ENCODE results near the gene RAB38.

Gene RAB38

GRCh38 chr11:88089134-88089533, 86.1 kb downstream of the RAB38 start:
- Histone ChIP-seq H3K4me1 (ENCODE audit: insufficient read depth, insufficient read length) (no peaks in the 10 kb centered on the region), H3K9me3 (ENCODE audit: insufficient read depth, low read length) (no peaks in the 10 kb centered on the region), H3K4me3 (ENCODE audit: insufficient read length, low read depth) (no peak overlapping the region), H3K9ac (ENCODE audit: insufficient read length, low read depth) (no peak overlapping the region), H3K27me3 (ENCODE audit: insufficient read depth, insufficient read length) (no peaks in the 10 kb centered on the region), H3K36me3 (ENCODE audit: insufficient read depth, insufficient read length, low read length) (no peaks in the 10 kb centered on the region)
- no peak for TF ChIP-seq ZNF274 (IDR thresholded peaks at IDR 0.05; ENCODE audit: low read depth, low read length)
- TF ChIP-seq SUZ12 (IDR thresholded peaks at IDR 0.05; ENCODE audit: extremely low read depth, insufficient read depth, insufficient read length): no peak
- no peak for TF ChIP-seq YY1 (IDR thresholded peaks at IDR 0.05; ENCODE audit: insufficient read depth, insufficient read length)
- no peak for DNase-seq (ENCODE audit: low read depth, low spot score)

DNA sequence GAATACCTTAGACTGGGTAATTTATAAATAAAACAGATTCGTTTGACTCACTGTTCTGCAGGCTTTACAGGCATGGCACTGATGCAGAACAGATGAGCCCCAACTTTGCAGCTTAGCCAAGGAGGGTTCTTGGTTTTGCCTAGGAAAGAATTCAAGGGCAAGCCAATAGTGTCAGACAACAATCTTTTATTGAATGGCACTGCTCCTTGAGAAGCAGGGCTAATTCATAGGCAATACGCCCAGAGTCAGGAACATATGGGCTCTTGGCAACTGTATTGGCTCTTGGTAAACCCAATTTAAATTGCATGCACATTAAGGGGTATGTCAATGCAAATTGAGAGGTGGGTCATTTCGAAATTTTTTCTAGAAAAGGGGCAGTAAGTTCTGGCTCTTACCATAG, 87.9 kb downstream of the RAB38 start:
- no peaks in the 10 kb centered on the region for H3K9me3 ChIP-seq (ENCODE audit: insufficient read depth, low read length)
- H3K9ac ChIP-seq (ENCODE audit: insufficient read length, low read depth): no peak overlapping the region
- H3K27me3 ChIP-seq (ENCODE audit: insufficient read depth, insufficient read length): no peaks in the 10 kb centered on the region
- DNase-seq (ENCODE audit: low read depth, low spot score): no peak
- H3K4me3 ChIP-seq (ENCODE audit: insufficient read length, low read depth): no peak overlapping the region
- no peaks in the 10 kb centered on the region for H3K36me3 ChIP-seq (ENCODE audit: insufficient read depth, insufficient read length, low read length)
- TF ChIP-seq SUZ12 (IDR thresholded peaks at IDR 0.05; ENCODE audit: extremely low read depth, insufficient read depth, insufficient read length): no peak
- no peaks in the 10 kb centered on the region for H3K4me1 ChIP-seq (ENCODE audit: insufficient read depth, insufficient read length)

- no peaks in the 10 kb centered on the region for H3K9me3 ChIP-seq (ENCODE audit: insufficient read depth, low read length)
- H3K4me1 ChIP-seq (ENCODE audit: insufficient read depth, insufficient read length): no peaks in the 10 kb centered on the region
- H3K36me3 ChIP-seq (ENCODE audit: insufficient read depth, insufficient read length, low read length): no peaks in the 10 kb centered on the region
- no peak overlapping the region for H3K9ac ChIP-seq (ENCODE audit: insufficient read length, low read depth)
- no peaks in the 10 kb centered on the region for H3K27me3 ChIP-seq (ENCODE audit: insufficient read depth, insufficient read length)
- H3K4me3 ChIP-seq (ENCODE audit: insufficient read length, low read depth): no peak overlapping the region
- TF ChIP-seq YY1 (IDR thresholded peaks at IDR 0.05; ENCODE audit: insufficient read depth, insufficient read length) (no peak), ZNF274 (IDR thresholded peaks at IDR 0.05; ENCODE audit: low read depth, low read length) (no peak), SUZ12 (IDR thresholded peaks at IDR 0.05; ENCODE audit: extremely low read depth, insufficient read depth, insufficient read length) (no peak)
- DNase-seq (ENCODE audit: low read depth, low spot score): no peak
These were observed 88.9 kb downstream of the RAB38 start for GRCh38 chr11:88086297-88086696.

- Histone ChIP-seq H3K4me1 (ENCODE audit: insufficient read depth, insufficient read length) (no peaks in the 10 kb centered on the region), H3K27me3 (ENCODE audit: insufficient read depth, insufficient read length) (no peaks in the 10 kb centered on the region), H3K4me3 (ENCODE audit: insufficient read length, low read depth) (no peak overlapping the region), H3K9ac (ENCODE audit: insufficient read length, low read depth) (no peak overlapping the region), H3K9me3 (ENCODE audit: insufficient read depth, low read length) (peaks cover 14% of the 10 kb centered on the region; the same call in 1 of the 2 replicates), H3K36me3 (ENCODE audit: insufficient read depth, insufficient read length, low read length) (no peaks in the 10 kb centered on the region)
- TF ChIP-seq ZNF274 (IDR thresholded peaks at IDR 0.05; ENCODE audit: low read depth, low read length) (no peak), YY1 (IDR thresholded peaks at IDR 0.05; ENCODE audit: insufficient read depth, insufficient read length) (no peak), SUZ12 (IDR thresholded peaks at IDR 0.05; ENCODE audit: extremely low read depth, insufficient read depth, insufficient read length) (no peak)
- DNase-seq (ENCODE audit: low read depth, low spot score): no peak
These were observed 104.8 kb downstream of the RAB38 start for GRCh38 chr11:88070437-88070836.

DNA sequence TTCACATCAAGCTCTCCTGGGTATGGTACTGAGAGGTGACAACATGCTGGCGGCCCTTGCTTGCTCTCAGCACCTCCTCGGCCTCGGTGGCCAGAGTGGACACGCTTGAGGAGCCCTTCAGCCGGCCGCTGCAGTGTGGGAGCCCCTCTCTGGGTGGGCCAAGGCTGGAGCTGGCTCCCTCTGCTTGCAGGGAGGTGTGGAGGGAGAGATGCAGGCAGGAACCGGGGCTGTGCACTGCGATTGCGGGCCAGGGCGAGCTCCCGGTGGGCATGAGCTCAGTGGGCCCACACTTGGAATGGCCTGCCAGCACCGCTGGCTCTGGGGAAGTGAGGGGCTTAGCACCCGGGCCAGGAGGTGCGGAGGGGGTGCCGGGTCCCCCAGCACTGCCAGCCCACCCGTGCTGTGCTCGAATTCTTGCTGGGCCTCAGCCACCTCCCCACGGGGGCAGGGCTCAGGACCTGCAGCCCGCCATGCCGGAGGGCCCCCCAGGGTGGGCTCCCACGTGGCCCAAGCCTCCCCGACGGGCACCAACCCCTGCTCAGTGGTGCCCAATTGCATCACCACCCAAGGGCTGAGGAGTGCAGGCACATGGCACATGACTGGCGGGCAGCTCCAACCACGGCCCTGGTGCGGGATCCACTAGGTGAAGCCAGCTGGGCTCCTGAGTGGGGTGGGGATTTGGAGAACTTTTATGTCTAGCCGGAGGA, 106.2 kb downstream of the RAB38 start:
- Histone ChIP-seq H3K36me3 (ENCODE audit: insufficient read depth, insufficient read length, low read length) (no peaks in the 10 kb centered on the region), H3K4me3 (ENCODE audit: insufficient read length, low read depth) (no peak overlapping the region), H3K27me3 (ENCODE audit: insufficient read depth, insufficient read length) (no peaks in the 10 kb centered on the region), H3K4me1 (ENCODE audit: insufficient read depth, insufficient read length) (no peaks in the 10 kb centered on the region), H3K9ac (ENCODE audit: insufficient read length, low read depth) (no peak overlapping the region), H3K9me3 (ENCODE audit: insufficient read depth, low read length) (peaks cover 14% of the 10 kb centered on the region; the same call in 1 of the 2 replicates)
- TF ChIP-seq ZNF274 (IDR thresholded peaks at IDR 0.05; ENCODE audit: low read depth, low read length): no peak
- TF ChIP-seq SUZ12 (IDR thresholded peaks at IDR 0.05; ENCODE audit: extremely low read depth, insufficient read depth, insufficient read length): no peak
- no peak for TF ChIP-seq YY1 (IDR thresholded peaks at IDR 0.05; ENCODE audit: insufficient read depth, insufficient read length)
- no peak for DNase-seq (ENCODE audit: low read depth, low spot score)

GRCh38 chr11:88066090-88066489, 109.2 kb downstream of the RAB38 start:
- Histone ChIP-seq H3K9me3 (ENCODE audit: insufficient read depth, low read length) (peaks cover 14% of the 10 kb centered on the region; the same call in 1 of the 2 replicates), H3K36me3 (ENCODE audit: insufficient read depth, insufficient read length, low read length) (no peaks in the 10 kb centered on the region), H3K27me3 (ENCODE audit: insufficient read depth, insufficient read length) (no peaks in the 10 kb centered on the region), H3K9ac (ENCODE audit: insufficient read length, low read depth) (no peak overlapping the region), H3K4me1 (ENCODE audit: insufficient read depth, insufficient read length) (no peaks in the 10 kb centered on the region), H3K4me3 (ENCODE audit: insufficient read length, low read depth) (no peak overlapping the region)
- no peak for TF ChIP-seq YY1 (IDR thresholded peaks at IDR 0.05; ENCODE audit: insufficient read depth, insufficient read length)
- TF ChIP-seq ZNF274 (IDR thresholded peaks at IDR 0.05; ENCODE audit: low read depth, low read length): no peak
- no peak for TF ChIP-seq SUZ12 (IDR thresholded peaks at IDR 0.05; ENCODE audit: extremely low read depth, insufficient read depth, insufficient read length)
- no peak for DNase-seq (ENCODE audit: low read depth, low spot score)

- Histone ChIP-seq H3K4me1 (ENCODE audit: insufficient read depth, insufficient read length) (no peaks in the 10 kb centered on the region), H3K4me3 (ENCODE audit: insufficient read length, low read depth) (no peak overlapping the region), H3K9me3 (ENCODE audit: insufficient read depth, low read length) (peaks cover 10% of the 10 kb centered on the region; the same call in 1 of the 2 replicates), H3K9ac (ENCODE audit: insufficient read length, low read depth) (no peak overlapping the region), H3K36me3 (ENCODE audit: insufficient read depth, insufficient read length, low read length) (no peaks in the 10 kb centered on the region), H3K27me3 (ENCODE audit: insufficient read depth, insufficient read length) (no peaks in the 10 kb centered on the region)
- TF ChIP-seq YY1 (IDR thresholded peaks at IDR 0.05; ENCODE audit: insufficient read depth, insufficient read length): no peak
- TF ChIP-seq SUZ12 (IDR thresholded peaks at IDR 0.05; ENCODE audit: extremely low read depth, insufficient read depth, insufficient read length): no peak
- TF ChIP-seq ZNF274 (IDR thresholded peaks at IDR 0.05; ENCODE audit: low read depth, low read length): no peak
- no peak for DNase-seq (ENCODE audit: low read depth, low spot score)
These were observed 111.0 kb downstream of the RAB38 start for GRCh38 chr11:88064097-88064705.
